Left kidney (tissue), 2 donors: Measurements from ENCODE around the gene ZNF518B. TPM values are rescaled to one million over a fixed set of nuclear protein-coding genes. Genes with fewer than 3 reads are reported as not detected.
"Not testable (repeated sequence)": the region's sequence is repeated elsewhere in the genome, so short reads cannot be mapped to it uniquely, and the experiment has no call there.

Experiments used
- DNase-seq: peaks from one replicate; pipeline ENCODE4 v3.0.0-alpha.2; 2013
- polyA plus RNA-seq: library from polyadenylated mRNA; unstranded; fragments of 120-200 nt; gene quantifications from one replicate; pipeline ENCODE4 v1.2.1, GENCODE V29; 2013; ENCODE audit not compliant: insufficient read length

Gene ZNF518B
- polyA plus RNA-seq, 1 donor, result 32.7 TPM

GRCh38 chr4:10460313-10461047 lies 3.3 kb upstream of the ZNF518B start:
- DNase-seq, result no peak

- DNase-seq, result no peak
Observed at GRCh38 chr4:10459305-10459704, 2.1 kb upstream of the ZNF518B start.

GRCh38 chr4:10458177-10458576 lies 951 bp upstream of the ZNF518B start:
- no peak for DNase-seq

- DNase-seq, result no peak
Observed at GRCh38 chr4:10456595-10457254, 501 bp downstream of the ZNF518B start.

- no peak for DNase-seq
Observed at GRCh38 chr4:10456260-10456594, 999 bp downstream of the ZNF518B start.

GRCh38 chr4:10455133-10455532 lies 2.1 kb downstream of the ZNF518B start:
- no peak for DNase-seq

- DNase-seq, result no peak
Observed at GRCh38 chr4:10454726-10455125, 2.5 kb downstream of the ZNF518B start.

- no peak for DNase-seq
Observed at GRCh38 chr4:10454121-10454520, 3.1 kb downstream of the ZNF518B start.

GRCh38 chr4:10448991-10449390 lies 8.2 kb downstream of the ZNF518B start:
- no peak for DNase-seq

GRCh38 chr4:10442976-10443375 lies 14.2 kb downstream of the ZNF518B start:
- no peak for DNase-seq

- no peak for DNase-seq
Observed at GRCh38 chr4:10441512-10441911, 15.7 kb downstream of the ZNF518B start.

GRCh38 chr4:10438924-10439323 lies 18.3 kb downstream of the ZNF518B start:
- DNase-seq, result no peak

- DNase-seq, result no peak
Observed at GRCh38 chr4:10437735-10438134, 19.5 kb downstream of the ZNF518B start.

GRCh38 chr4:10427680-10428079 lies 29.5 kb downstream of the ZNF518B start:
- DNase-seq, result not testable (repeated sequence)

GRCh38 chr4:10421344-10422055 lies 35.7 kb downstream of the ZNF518B start:
- DNase-seq, result no peak

- no peak for DNase-seq
Observed at GRCh38 chr4:10417740-10418139, 39.5 kb downstream of the ZNF518B start.

GRCh38 chr4:10416441-10416840 lies 40.8 kb downstream of the ZNF518B start:
- no peak for DNase-seq

- no peak for DNase-seq
Observed at GRCh38 chr4:10413177-10413576, 44.0 kb downstream of the ZNF518B start.

- DNase-seq, result no peak
Observed at GRCh38 chr4:10405672-10406071, 51.6 kb downstream of the ZNF518B start.

- peak; percentile 50 for DNase-seq
Observed at GRCh38 chr4:10403633-10404445, 53.4 kb downstream of the ZNF518B start.

GRCh38 chr4:10395971-10396580 lies 61.1 kb downstream of the ZNF518B start:
- no peak for DNase-seq
